GM21381 (cell line): Measurements from ENCODE around the gene ICAM5.
"Not testable (repeated sequence)": the region's sequence is repeated elsewhere in the genome, so short reads cannot be mapped to it uniquely, and the experiment has no call there.

Source experiments
- ATAC-seq: cut with Tn5 transposase; IDR thresholded peaks from one replicate; pipeline ENCODE4 v1.9.1; 2021; ENCODE audit warnings: mild to moderate bottlenecking, moderate library complexity; ENCODE audit not compliant: unreplicated experiment

The ICAM5 gene

DNA sequence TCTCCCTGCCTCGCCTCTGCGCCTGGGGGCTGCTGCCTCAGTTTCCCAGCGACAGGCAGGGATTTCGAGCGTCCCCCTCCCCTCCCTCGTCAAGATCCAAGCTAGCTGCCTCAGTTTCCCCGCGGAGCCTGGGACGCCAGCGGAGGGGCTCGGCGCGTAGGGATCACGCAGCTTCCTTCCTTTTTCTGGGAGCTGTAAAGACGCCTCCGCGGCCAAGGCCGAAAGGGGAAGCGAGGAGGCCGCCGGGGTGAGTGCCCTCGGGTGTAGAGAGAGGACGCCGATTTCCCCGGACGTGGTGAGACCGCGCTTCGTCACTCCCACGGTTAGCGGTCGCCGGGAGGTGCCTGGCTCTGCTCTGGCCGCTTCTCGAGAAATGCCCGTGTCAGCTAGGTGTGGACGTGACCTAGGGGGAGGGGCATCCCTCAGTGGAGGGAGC, 19.6 kb upstream of the ICAM5 start:
- ATAC-seq = peak; percentile 43

- ATAC-seq = peak; percentile 44
Measured at GRCh38 chr19:10270616-10271394, 18.9 kb upstream of the ICAM5 start, which contains the start of gene ICAM1. TSS of gene ICAM1 (plus strand) at chr19:10271120. CDS start at chr19:10271160, 40 bp downstream.

DNA sequence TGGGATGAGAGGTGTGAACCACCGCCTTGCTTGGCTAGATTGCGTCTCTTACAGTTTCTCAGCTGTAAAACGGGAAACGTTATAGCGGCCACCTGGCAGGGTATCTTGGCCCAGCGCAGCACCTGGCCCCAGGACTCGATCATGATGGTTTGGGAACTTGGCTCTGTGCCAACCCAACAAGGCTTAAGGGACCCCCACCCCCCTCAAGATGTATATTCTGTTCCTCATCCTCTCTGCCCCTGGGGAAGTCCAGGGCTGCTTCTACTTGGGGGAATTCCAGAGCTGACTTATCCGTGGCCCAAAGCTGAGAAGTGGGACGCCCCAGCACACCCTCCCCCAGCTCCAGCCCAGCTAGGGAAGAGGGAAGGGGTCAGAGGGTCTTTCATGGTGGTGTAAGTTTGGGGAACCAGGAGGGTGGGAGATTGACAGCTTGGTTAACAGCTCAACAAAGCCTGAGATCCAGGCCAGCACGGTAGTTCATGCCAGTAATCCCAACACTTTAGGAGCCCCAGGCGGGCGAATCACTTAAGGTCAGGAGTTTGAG, 18.1 kb upstream of the ICAM5 start:
- ATAC-seq = peak; percentile 21

GRCh38 chr19:10274589-10274988, 15.2 kb upstream of the ICAM5 start:
- no peak for ATAC-seq

DNA sequence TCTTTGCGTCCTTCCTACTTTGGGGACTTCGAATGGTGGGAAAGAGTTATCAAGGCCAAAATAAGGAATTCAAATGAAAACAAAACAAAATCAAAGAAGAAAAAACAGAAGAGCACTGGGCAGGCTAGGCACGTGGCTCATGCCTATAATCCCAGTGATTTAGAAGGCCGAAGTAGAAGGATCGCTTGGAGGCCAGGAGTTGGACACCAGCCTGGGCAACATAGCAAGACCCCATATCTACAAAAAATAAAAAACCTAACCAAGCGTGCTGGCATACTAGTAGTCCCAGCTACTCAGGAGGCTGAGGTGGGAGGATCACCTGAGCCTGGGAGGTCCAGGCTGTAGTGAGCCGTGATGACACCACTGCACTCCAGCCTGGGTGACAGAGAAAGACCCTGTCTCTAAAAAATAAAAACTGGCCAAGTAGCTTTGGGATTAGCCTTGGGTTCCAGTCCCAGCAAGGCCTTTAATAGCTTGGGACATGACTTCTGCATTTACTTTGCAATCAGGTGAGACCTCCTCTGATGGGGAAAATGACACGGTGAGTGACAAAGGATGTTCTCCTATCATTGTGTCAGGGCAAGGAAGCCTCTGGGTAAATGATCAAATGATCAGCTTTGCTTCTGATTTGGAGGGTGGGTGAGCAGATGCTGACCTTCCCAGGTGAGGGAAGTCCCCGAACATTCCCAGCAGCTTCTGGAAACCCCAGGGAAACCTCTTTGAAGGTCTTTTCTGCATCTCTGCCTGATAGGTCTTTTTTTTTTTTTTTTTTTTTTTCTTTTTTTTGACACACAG, 11.8 kb upstream of the ICAM5 start:
- ATAC-seq = no peak

DNA sequence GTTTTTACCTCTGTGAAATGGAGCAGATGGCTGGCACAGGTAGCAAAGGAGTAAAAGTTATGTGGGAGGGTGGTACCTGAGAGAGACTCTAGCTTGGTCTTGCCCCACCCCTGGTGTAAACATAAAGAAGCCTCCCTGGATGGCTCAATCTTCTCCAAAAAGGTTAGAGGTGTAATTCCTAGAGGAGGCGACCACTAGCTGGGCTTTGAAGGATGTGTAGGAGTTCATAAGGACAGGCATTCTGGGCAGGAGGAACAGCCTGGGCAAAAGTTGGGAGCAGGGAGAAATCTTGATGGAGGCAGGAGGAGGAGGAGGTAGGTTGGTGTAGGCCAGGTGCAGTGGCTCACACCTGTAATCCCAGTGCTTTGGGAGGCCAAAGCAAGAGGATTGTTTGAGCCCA, 10.8 kb upstream of the ICAM5 start:
- no peak for ATAC-seq

DNA sequence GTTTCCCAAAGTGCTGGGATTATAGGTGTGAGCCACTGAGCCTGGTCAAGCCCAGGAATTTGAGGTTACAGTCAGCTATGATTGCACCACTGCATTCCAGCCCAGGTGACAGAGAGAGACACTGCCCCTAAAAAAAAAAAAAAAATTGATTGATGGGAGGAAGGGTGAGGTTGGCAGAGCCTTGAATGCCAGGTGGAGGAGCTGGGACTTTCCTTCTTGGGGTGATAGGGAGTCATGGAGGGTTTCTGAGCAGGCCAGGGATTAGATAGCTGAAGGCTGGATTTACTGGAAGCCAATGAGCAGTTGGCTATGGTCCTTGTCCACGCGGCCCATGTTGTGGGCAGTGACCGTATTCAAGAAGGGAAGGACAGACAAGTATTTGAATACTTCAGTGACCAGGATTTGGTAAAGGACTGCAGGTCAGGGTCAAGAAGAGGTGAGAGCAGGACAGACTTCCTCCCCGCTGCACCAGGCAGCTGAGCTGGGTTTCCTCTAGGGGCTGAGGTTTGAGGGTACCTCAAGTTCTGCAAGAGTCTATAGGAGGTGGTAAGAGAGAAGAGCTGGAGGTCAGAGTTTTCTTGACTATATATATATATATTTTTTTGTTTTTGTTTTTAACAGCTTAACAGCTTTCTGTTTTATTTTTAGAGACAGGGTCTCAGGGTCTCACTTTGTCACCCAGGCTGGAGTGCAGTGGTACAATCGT, 9.9 kb upstream of the ICAM5 start:
- ATAC-seq = no peak

DNA sequence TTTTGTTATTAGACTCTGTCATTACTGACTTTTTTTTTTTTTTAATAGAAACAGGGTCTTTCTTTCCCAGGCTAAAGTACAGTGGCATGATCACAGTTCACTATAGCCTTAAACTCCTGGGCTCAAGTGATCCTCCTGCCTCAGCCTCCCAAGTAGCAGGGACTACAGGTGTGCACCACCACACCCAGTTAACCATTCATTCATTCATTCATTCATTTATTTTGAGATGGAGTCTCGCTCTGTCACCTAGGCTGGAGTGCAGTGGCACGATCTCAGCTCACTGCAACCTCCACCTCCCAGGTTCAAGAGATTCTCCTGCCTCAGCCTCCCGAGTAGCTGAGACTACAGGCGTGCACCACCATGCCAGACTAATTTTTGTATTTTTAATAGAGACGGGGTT, 7.7 kb upstream of the ICAM5 start:
- not testable (repeated sequence) for ATAC-seq

GRCh38 chr19:10283301-10284064, 6.3 kb upstream of the ICAM5 start:
- ATAC-seq = no peak

DNA sequence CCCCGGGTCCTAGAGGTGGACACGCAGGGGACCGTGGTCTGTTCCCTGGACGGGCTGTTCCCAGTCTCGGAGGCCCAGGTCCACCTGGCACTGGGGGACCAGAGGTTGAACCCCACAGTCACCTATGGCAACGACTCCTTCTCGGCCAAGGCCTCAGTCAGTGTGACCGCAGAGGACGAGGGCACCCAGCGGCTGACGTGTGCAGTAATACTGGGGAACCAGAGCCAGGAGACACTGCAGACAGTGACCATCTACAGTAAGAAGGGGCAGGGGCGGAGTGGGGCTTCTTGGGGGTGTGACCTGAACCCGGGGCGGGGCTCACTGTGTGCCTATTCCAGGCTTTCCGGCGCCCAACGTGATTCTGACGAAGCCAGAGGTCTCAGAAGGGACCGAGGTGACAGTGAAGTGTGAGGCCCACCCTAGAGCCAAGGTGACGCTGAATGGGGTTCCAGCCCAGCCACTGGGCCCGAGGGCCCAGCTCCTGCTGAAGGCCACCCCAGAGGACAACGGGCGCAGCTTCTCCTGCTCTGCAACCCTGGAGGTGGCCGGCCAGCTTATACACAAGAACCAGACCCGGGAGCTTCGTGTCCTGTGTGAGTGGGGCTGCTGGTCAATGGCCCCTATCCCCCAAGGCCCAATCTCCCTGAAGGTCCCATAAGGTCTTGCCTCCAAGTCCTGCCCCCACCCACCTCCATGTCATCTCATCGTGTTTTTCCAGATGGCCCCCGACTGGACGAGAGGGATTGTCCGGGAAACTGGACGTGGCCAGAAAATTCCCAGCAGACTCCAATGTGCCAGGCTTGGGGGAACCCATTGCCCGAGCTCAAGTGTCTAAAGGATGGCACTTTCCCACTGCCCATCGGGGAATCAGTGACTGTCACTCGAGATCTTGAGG, 5.4 kb upstream of the ICAM5 start:
- no peak for ATAC-seq

DNA sequence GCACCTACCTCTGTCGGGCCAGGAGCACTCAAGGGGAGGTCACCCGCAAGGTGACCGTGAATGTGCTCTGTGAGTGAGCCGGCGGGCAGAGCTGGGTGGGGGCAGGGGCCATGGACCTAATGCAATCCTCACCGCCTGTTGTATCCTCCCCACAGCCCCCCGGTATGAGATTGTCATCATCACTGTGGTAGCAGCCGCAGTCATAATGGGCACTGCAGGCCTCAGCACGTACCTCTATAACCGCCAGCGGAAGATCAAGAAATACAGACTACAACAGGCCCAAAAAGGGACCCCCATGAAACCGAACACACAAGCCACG, 4.8 kb upstream of the ICAM5 start:
- ATAC-seq = no peak

DNA sequence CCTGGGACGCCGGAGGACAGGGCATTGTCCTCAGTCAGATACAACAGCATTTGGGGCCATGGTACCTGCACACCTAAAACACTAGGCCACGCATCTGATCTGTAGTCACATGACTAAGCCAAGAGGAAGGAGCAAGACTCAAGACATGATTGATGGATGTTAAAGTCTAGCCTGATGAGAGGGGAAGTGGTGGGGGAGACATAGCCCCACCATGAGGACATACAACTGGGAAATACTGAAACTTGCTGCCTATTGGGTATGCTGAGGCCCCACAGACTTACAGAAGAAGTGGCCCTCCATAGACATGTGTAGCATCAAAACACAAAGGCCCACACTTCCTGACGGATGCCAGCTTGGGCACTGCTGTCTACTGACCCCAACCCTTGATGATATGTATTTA, 4.4 kb upstream of the ICAM5 start:
- no peak for ATAC-seq

GRCh38 chr19:10286803-10287737, 2.7 kb upstream of the ICAM5 start, which contains the start of gene ICAM4:
TSS of gene ICAM4 (plus strand) at chr19:10286955. CDS start at chr19:10287013, 58 bp downstream.
- no peak for ATAC-seq

DNA sequence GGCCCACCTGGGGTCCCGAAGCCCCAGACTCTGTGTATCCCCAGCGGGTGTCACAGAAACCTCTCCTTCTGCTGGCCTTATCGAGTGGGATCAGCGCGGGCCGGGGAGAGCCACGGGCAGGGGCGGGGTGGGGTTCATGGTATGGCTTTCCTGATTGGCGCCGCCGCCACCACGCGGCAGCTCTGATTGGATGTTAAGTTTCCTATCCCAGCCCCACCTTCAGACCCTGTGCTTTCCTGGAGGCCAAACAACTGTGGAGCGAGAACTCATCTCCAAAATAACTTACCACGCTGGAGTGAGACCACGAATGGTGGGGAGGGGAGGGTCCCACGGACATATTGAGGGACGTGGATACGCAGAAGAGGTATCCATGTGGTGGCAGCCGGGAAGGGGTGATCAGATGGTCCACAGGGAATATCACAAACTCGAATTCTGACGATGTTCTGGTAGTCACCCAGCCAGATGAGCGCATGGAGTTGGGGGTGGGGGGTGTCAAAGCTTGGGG, 1.0 kb upstream of the ICAM5 start:
- ATAC-seq = no peak

DNA sequence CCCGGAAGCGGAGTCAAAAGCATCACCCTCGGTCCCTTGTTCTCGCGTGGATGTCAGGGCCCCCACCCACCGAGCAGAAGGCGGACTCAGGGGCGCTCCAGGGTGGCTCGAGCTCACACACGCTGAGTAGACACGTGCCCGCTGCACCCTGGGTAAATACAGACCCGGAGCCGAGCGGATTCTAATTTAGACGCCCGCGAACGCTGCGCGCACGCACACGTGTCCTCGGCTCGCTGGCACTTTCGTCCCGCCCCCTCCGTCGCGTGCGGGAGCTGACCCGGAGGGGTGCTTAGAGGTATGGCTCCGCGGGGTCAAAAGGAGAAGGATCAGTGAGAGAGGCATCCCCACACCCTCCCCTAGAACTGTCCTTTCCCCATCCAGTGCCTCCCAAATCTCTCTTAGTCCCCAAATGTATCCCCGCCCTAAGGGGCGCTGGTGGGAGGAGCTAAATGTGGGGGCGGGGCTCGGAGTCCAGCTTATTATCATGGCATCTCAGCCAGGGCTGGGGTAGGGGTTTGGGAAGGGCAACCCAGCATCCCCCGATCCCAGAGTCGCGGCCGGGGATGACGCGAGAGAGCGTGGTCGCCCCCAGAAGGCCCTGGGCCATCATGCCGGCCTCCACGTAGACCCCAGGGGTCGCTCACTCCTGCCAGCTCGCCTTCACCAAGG, 451 bp upstream of the ICAM5 start:
- no peak for ATAC-seq

- ATAC-seq = no peak
Measured at GRCh38 chr19:10290357-10290875, 664 bp downstream of the ICAM5 start.

GRCh38 chr19:10290876-10291553, 1.3 kb downstream of the ICAM5 start:
- ATAC-seq = no peak
